Liver (tissue), 3 donors: ENCODE measurements around the gene FRMD4A.
"Not testable (repeated sequence)": the region's sequence is repeated elsewhere in the genome, so short reads cannot be mapped to it uniquely, and the experiment has no call there.

Experiments used
- EGR1 ChIP-seq, 2 donors: IDR thresholded peaks; 2 replicates each; pipeline ENCODE4 v1.6.1; 2016 to 2018; ENCODE audit warnings: antibody characterized with exemption in 2 of 2, low read depth in 2 of 2
- HNF4A ChIP-seq, 2 donors: conservative IDR thresholded peaks; 2 replicates each; pipeline ENCODE4 v1.6.1; 2016; ENCODE audit warnings: antibody characterized with exemption in 2 of 2, mild to moderate bottlenecking in 2 of 2
- NR2F2 ChIP-seq: IDR thresholded peaks from 2 replicates; pipeline ENCODE4 v1.6.1; 2016; ENCODE audit warnings: antibody characterized with exemption
- TAF1 ChIP-seq: conservative IDR thresholded peaks from 2 replicates; pipeline ENCODE4 v1.6.1; 2016; ENCODE audit warnings: antibody characterized with exemption, mild to moderate bottlenecking
- TF ChIP-seq, protein P1 (sequence below): IDR thresholded peaks from 2 replicates; pipeline ENCODE4 v1.6.1; 2016; ENCODE audit warnings: antibody characterized with exemption
- TF ChIP-seq, protein P2 (sequence below): fragments of 150-350 bp; IDR thresholded peaks from 2 replicates; pipeline ENCODE4 v1.5.1; 2017; ENCODE audit warnings: improper control_type of control experiment, low read depth, low read length; ENCODE audit not compliant: missing input control
- donor health status: healthy.
- donor health status: healthy.

DNA sequence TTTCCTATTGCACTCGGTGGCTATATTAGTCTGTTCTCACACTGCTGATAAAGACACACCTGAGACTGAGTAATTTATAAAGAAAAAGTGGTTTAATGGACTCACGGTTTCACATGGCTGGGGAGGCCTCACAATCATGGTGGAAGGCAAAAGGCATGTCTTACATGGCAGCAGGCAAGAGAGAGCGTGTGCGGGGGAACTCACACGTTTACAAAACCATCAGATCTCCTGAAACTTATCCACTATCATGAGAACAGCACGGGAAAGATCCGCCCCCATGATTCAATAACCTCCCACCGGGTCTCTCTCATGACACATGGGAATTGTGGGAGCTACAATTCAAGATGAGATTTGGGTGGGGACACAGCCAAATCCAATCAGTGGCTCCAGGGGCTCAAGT is 376.5 kb downstream of the FRMD4A start:
- TF ChIP-seq, protein P1, sequence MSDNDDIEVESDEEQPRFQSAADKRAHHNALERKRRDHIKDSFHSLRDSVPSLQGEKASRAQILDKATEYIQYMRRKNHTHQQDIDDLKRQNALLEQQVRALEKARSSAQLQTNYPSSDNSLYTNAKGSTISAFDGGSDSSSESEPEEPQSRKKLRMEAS = not testable (repeated sequence)
- TF ChIP-seq, protein P2, sequence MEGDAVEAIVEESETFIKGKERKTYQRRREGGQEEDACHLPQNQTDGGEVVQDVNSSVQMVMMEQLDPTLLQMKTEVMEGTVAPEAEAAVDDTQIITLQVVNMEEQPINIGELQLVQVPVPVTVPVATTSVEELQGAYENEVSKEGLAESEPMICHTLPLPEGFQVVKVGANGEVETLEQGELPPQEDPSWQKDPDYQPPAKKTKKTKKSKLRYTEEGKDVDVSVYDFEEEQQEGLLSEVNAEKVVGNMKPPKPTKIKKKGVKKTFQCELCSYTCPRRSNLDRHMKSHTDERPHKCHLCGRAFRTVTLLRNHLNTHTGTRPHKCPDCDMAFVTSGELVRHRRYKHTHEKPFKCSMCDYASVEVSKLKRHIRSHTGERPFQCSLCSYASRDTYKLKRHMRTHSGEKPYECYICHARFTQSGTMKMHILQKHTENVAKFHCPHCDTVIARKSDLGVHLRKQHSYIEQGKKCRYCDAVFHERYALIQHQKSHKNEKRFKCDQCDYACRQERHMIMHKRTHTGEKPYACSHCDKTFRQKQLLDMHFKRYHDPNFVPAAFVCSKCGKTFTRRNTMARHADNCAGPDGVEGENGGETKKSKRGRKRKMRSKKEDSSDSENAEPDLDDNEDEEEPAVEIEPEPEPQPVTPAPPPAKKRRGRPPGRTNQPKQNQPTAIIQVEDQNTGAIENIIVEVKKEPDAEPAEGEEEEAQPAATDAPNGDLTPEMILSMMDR = not testable (repeated sequence)
- not testable (repeated sequence) for TF ChIP-seq EGR1 (IDR thresholded peaks at IDR 0.05; ENCODE audit: low read depth in 2 of 2); NR2F2; HNF4A (conservative IDR thresholded peaks at IDR 0.05); TAF1
